ENCODE results near the gene SEC61A1.

DNA sequence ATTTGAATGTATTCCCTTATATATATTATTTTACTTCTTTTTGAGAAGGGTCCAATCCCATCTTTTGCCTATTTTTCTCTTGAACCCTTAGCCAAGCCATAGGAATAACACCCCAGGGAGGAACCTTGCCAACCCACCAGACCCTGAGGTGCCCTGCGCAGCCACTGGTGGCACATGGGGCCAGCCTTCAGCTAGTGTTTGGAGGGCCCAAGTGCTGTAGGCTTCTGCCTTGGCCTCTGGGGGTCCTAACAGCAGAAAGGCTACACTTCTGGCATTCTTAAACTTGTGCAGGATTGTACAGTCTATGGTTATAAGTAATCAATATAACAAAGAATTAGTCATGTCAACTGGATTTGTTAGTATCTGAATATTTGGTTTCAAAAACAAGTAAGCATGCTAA is 36.9 kb downstream of the SEC61A1 start:
- TF ChIP-seq, protein P1, sequence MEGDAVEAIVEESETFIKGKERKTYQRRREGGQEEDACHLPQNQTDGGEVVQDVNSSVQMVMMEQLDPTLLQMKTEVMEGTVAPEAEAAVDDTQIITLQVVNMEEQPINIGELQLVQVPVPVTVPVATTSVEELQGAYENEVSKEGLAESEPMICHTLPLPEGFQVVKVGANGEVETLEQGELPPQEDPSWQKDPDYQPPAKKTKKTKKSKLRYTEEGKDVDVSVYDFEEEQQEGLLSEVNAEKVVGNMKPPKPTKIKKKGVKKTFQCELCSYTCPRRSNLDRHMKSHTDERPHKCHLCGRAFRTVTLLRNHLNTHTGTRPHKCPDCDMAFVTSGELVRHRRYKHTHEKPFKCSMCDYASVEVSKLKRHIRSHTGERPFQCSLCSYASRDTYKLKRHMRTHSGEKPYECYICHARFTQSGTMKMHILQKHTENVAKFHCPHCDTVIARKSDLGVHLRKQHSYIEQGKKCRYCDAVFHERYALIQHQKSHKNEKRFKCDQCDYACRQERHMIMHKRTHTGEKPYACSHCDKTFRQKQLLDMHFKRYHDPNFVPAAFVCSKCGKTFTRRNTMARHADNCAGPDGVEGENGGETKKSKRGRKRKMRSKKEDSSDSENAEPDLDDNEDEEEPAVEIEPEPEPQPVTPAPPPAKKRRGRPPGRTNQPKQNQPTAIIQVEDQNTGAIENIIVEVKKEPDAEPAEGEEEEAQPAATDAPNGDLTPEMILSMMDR (IDR thresholded peaks at IDR 0.05): no peak
- no peak for TF ChIP-seq POLR2A (IDR thresholded peaks at IDR 0.05)
